ENCODE results near the gene IQSEC1.

The IQSEC1 gene

DNA sequence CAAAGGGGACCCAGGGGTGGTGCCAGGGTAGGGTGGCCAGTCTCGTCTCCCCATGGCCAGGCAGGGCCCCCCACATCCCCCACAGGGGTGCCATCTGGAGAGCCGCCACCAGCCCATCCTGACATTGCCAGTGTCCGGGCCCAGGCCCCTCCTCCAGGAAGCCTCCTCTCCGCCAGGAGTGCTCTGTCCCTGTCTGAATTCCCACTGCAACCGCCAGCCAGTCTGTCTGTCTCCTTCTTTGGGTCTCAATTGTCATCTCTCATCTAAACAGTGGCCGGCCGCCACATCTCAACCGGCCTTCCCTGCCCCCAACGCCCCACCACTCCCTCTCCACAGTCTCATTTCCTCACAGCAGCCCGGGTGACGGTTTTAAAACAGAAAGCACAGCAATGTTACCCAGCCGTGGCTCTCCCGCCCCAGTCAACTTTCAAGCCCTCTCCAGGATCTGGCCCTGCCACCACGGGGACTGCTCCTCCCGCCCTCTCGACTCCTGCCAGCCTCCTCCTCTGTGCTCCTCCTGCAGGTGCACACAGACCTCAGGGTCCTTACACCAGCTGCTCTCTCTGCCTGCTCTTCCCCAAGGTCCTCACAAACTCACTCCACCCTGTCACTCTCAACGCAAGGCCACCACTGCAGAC lies 57.0 kb downstream of the IQSEC1 start:
- DNase-seq (ENCODE audit: low read depth in 3 of 3) = peak in 1 of 3 experiments; percentile 46

DNA sequence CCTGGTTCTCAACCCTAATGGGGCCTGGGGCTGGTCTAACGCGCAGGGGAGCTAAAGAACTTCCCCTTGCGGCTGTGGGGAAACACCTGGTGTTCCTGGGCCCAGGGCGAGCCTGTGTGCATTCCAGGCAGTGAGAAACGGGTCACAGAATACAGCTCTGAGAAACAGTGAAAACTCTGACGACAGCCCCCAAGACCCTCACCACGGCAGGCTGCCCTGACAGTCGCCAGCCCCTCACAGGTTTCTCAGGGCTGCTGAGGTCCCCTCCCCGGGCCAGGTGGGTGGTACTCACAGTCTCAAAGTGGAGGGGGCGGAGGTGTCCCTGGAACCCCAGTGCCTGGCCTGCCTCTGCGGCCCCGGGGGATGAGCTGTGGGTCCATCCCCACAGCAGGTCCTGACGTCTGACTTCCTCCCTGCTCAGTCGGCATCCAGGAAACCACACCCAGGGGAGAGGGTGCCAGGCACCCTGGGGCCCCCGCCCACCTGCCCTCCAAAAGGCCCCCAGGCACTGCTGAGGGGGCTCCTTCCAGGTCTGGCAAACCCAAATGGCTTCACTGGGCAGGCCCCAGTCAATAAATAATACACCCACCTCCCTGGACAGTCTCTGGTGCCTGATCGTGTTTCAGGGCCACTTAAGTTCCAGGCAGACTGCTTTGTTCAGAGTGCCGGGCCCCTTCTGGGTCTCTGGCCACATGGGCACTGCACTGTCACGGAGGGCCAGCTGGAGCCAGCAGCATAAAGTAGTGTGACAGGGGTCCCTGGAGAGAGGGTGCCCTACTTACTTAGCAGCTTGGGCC lies 57.7 kb downstream of the IQSEC1 start:
- peak in 1 of 3 experiments; percentile 55 for DNase-seq (ENCODE audit: low read depth in 3 of 3)

DNA sequence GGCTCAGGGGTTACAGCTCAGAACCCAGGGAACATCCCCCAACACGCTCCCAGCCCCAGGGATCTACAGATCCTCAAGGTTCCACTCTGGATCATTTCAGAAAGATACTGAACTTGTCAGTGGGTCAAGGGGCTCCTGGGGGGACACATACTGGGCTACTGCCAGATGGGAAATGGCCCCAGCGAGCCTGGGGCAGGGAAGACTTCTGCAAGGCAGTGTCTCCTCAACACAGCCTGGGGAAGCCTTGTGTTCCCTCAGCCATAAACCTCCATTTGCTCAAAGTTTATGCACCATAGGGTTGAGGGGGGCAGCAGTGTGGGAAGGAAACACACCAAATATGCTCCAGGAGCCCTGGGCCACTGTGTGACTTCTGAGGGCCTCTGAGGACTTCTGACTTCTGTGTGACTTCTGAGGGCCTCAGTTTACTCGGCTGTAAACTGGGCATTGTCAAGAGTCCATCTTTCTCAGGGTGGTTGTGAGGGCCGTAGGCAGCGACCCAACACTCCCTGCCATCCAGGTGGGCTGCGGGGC lies 58.4 kb downstream of the IQSEC1 start:
- no peak for DNase-seq (ENCODE audit: low read depth in 3 of 3)

DNA sequence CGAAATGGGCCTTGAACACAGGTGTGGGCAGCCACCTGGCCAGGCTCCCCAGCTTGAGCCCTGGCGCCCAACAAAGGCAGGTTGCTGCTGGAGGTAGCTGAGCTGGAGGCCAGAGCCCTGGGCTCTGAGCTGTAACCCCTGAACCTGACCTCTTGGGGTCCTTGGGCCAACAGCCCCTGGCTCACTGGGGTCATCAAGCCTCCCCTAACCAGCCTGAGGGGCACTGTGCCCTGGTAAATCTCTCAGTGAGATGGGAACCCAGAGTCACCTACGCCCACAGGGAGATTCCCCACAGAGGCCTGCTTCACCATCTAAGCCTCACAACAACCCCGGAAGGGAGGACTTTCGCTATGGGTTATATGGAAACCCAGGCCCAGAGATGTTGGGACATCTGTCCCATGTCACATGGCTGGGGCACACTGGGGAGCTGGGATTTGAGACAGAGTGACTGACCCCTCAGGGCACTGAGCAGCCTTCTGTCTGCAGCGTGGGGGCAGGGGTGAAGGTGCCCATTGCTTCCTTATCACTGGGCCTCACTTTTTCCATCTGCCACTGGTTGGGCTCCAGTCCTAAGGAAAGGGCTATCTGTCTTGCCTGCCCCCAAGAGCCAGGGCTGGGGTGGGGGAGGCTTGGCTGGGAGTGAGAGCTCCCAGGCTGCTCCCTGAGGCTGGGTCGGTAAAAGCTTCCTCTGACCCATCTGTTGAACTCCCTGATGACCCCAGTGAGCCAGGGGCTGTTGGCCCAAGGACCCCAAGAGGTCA lies 59.1 kb downstream of the IQSEC1 start:
- DNase-seq (ENCODE audit: low read depth in 3 of 3) = peak in 2 of 3 experiments; percentile 34 to 53

DNA sequence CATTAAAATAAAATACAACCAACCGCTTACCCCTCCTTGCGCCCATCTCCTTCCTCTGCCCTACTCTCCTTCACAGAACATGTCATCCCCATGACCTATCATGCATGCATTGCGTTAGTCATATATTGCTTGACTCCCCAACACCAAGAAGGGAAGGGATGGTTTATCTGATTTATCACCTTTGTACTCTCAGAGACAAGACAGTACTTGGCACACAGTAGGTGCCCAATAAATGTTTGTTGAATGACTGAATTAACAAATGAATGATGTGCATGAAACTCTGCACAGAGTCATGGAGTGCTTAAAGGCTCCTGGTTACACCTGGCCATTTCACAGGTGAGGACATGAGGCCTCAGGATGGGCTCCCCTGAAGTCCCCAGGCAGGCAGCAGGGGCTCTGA lies 59.7 kb downstream of the IQSEC1 start:
- DNase-seq (ENCODE audit: low read depth in 3 of 3) = no peak

DNA sequence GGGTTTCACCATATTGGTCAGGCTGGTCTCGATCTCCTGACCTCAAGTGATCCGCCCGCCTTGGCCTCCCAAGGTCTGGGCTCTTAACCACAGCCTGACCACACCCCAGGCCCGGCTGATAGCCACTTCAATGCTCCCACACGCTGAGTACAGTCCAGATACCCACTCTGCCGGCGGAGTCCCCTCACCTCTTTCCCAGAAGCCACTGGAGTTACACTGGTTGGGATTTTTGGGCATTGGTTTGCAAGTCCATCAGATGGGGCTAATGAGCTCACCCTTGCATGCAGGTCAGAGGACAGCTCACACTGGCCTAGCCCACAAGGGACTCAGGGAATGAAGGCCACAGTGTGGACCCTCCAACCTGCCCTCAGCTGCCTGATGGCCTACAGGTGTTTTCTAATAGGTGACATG lies 60.1 kb downstream of the IQSEC1 start:
- DNase-seq (ENCODE audit: low read depth in 3 of 3) = no peak

DNA sequence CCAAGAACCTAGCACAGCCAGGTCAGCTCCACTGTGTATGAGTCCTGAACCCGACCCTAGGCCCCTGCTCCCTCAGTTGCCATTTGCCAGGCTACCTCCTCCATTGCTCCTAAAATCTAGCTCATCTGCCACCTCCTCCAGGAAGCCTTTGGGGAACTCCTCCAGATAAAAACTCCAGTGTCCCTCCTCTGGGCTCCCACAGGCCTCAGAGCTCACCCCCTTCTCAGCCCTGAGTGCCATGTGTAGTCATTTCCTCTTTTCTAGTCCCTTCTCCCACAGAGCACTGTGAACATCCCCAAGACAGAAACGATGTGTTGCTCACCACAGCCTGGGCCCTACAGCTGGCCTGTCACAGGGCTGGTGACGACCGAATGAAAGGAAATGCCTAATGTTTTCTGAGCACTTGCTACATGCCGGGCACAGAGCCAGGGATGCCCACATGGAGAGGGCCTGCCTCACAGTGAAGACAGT lies 61.0 kb downstream of the IQSEC1 start:
- DNase-seq (ENCODE audit: low read depth in 3 of 3) = peak in 2 of 3 experiments; percentile 34 to 58

DNA sequence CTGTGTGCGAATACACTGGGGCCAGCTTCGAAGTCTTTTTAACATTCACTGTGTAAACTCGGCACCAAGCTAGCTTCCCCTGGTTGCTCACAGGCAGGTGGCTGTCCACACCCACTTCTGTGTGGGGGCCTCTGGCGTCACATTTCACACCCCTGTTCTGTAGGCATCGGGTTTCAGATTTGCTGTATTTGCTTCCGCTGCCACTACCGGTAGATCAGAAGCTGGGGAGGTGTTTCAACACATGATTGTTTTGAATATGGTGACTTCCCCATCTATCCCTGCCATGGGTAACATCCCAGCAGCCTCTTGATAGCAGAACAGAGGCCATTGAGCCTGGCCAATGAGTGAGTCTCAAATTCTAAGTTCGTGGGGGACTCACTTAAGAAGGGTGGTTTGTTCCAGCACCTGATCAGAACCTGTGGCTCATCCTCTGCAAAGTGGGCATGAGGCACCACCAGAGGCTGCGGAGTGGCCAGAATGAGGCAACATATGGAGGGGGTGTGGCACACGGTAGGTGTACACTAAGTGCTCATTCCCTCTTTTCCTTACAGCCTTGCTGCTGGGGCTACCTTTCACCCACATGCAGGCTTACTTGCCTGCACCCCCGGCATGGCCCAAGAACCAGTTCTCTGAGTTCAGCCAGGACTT lies 61.5 kb downstream of the IQSEC1 start:
- DNase-seq (ENCODE audit: low read depth in 3 of 3) = peak; percentile 70 to 83 (median 74)

DNA sequence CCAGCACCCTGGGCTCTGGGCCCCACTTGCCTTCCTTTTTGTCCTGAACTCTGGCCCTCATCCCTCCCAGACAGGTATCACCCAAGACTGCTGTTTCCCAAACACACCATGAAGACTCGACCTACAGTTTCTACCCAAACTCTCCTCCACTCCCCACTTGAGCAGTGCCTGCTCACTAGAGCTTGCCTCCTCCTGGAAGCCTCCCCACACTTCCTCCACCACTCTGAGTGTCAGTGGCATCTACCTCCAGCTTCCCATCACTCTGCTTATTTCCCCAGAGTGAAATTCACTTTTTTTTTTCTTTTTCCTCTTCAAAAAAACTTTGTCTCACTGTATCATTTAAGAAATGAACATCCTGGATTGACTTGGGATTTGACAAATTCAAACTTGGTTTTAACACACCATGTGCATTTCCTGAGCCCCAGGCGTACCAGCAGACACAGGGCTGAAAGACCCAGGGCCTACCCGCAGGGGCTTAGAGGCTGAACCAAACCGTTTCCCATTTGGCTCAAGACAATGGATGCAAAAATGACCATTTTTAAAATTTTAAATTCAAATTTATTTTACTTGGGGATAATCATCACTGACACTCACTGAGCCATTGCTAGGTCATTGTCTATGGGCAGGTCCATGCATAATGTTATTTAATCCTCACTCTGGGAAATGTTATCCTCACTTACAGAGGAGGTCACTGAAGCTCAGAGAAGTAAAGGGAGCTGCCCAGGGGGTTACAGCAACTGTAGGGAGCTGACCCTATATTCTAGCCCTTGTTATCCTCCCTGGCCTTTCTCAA lies 62.3 kb downstream of the IQSEC1 start:
- no peak for DNase-seq (ENCODE audit: low read depth in 3 of 3)

DNA sequence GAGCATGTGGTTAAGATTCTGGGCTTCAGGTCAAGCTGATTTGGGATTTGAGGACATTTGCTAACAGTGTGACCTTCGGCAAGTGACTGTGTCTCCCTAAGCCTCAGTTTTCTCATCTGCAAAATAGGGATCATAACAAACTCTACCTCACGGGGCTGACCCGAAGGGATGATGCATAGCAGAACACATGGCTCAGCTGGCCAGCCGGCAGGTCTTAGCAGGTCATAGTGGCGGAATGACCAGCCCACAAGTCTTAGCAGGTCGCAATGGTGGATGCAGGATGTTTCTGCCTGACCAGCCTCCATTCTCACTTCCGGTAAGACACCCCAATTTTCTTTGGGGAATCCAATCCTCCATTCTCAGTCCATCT lies 63.3 kb downstream of the IQSEC1 start:
- no peak for DNase-seq (ENCODE audit: low read depth in 3 of 3)

DNA sequence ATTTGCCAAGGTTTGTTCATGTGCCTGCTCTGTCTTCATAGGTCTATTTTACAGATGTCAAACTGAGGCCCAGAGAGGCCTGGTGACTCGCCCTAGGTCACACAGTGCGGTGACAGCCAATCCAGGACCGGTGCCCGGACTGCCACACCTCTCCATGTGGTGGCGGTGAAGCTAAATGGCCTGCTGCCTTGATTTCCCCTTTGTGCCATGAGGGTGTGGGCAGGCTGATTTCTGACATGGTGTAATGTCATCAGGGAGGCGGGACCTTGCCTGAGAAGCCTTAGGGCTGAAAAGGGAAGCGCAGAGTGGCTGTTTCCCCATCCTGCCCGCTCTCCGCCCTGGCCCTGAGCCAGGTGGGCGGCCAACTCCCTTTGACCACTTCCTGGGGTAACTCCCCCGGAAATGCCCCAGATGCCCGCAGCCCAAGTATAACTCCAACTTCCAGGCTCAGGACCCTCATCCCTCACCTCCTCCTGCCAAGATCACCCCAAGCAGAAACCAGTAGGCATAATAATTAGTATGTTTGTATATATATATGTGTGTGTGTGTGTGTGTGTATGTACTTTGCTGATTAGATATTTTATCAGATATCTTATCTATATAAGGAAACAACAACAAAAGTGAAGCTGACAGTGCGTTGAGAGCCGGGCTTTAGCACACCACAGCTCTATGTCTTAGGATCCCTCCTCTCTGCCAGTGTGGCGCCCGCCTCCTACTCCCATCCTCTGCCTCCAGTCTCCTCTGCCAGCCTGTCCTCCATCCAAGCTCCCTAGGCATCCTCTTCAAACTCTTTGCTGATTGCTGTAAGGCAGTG lies 63.9 kb downstream of the IQSEC1 start:
- DNase-seq (ENCODE audit: low read depth in 3 of 3) = peak in 1 of 3 experiments; percentile 55

DNA sequence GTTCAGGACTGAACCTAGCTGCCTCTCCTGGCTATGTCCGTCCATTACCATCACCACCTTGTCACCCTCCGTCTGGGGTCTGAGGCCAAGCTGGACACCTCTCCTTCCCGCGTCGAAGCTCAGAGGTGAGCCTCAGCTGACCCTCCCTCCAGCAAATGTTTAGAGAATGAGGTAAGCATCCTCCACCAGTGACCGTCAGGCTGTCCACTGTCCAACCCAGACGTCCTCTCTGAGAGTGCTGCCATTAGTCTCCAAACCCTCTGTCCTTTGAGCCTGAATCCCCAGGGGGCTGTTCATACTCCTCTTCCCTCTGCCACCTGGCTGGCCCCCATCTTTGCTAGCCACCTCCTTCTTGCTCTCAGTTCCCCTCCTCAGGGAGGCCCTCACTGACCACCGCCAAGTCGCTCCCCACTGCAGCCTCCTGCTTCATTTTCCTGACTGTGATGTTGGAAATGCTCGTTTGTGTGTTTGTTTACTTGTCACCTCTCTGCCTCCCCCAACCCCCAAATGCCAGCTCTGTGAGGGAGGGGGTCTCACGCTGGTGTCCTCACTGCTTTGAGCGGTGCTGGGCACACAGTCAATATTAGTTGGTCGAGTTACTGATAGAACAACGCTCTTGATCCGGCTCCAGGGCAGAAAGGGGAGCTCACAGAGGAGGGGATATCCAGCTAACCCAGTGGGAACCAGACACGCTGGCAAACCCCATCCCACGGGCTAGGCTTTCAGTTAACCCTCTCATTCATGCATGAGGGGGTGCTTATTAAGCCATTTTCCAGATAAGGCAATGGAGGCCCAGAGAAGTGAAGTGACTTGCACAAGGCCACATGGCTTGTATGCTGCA lies 64.9 kb downstream of the IQSEC1 start:
- DNase-seq (ENCODE audit: low read depth in 3 of 3) = no peak

DNA sequence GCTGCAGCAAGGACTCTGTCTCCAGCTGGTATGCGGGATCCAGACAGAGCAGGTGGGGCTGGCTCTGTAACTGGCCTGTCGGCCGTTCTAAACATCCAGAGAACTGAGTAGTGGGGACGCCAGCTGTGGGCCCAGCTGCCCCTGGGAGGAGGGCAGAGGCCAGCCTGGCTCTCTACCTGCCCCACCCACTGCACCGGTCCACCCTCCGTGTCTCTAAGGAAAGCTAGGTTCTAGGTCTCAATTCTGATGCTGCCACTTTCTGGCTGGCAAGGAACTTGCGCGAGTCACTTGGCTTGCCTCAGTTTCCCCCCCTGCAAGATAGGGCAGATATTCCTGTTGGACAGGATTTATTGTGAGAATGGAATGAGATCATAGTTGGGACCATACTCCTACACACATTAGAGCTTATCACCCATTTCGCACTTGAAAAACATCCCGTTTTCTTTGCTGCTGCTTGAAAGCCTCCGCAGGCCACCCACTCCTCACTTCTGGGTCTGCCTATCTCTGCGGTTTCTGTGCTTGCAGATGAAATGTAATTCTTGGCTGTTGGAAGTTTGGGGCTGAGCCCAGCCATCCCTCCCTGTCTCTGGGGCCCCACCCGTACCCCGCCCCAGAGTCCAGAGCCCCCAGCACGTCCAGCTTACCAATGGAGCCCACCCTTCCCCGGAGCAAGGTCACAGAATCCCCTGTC lies 65.8 kb downstream of the IQSEC1 start:
- DNase-seq (ENCODE audit: low read depth in 3 of 3) = no peak

DNA sequence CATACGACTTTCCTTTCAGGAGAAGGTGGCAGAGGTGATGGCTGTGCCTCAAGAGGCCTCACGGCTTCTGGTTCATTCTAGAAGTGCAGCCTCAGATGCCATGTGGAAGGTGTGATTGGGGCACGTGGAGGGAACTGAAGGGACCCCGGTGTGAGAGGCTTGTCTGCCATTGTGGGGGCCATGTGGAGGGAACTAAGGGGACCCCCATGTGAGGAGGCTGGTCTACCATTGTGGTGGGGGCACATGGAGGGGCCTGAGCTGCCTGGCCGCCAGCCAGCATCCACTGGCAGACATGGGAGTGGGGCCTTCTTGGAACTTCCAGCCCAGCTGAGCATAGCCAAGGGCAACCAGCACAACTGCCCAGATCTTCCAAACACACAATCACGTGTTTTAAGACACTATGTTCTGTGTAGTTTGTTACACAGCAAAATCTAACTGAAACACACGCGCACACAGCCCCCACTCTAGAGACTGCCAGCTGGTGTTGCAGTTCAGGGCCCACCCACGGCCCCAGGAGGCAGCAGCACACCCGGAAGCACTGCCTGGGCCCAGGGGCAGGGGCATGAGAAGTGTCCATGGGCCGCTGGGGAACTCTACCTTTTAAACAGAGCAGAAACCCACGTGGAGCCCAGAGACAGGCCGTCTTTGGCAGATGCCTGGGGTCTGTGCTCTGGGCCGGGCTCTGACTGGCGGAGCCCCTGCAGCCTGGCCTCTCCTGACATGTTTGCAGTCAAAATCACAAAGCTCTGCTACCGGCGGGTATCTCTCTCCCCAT lies 66.8 kb downstream of the IQSEC1 start:
- DNase-seq (ENCODE audit: low read depth in 3 of 3) = no peak

DNA sequence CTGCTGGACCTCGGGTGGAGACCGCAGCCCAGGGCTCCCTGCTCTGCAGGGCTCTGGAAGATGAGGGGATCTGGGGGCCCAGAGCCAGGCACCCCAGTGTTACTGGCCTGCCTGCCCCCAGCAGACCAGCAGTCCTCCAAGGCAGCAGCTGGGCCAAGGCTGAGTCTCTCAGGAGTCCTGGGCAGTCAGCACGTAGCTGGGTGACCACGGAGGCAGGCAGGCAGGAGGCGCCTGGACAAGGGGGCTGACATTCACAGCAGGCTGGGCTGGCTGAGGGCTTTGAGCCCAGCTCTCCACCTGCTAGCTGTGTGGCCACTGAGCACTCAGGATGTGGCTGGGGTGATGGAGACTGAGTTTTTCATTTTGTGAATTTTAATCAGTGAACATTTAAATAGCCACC lies 67.9 kb downstream of the IQSEC1 start:
- no peak for DNase-seq (ENCODE audit: low read depth in 3 of 3)

DNA sequence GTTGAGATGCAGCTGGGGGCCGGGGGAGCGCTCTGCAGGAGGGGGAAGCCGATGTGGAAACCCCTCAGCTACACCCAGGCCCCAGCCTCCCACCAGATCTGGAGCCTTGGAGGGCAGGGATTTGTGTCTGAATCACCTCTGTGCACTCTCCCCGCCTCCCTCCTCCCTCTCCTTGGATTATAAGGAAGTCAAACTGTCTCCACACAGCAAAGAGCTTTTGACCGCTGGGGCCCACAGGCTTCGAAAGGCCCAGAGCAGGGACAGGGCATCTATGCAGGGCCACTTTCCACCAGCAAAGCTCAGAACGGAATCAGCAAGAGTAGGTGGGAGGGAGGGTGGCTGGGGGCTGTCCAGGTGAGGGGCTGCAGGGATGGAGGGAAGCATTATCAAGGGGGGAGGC lies 68.9 kb downstream of the IQSEC1 start:
- DNase-seq (ENCODE audit: low read depth in 3 of 3) = no peak

DNA sequence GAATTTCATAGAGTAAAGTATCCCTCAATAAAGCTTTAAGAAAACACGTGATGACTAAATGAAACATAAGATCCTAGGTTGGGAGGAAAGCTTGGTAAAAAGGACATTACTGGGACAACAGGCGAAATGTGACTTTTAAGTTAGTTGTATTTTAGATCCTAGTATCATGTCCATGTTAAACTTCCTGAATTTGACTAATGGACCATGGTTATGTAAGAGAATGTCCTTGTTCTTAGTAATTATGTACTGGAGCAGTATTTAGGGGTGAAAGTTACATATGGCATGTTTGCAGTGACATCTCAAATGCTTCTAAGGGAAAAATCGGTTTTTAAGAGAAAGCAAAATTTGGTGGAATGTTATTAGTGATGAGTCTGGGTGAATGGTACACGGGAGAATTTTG lies 69.6 kb downstream of the IQSEC1 start:
- DNase-seq (ENCODE audit: low read depth in 3 of 3) = no peak
